Glomerular endothelial cell (primary cell): Measurements from ENCODE around the gene CLDN16. TPM values are rescaled to one million over a fixed set of nuclear protein-coding genes. Genes with fewer than 3 reads are reported as not detected.

Source experiments
- DNase-seq: peaks from one replicate; pipeline ENCODE4 v3.0.0-alpha.2; 2011; ENCODE audit warnings: low read depth, low spot score; ENCODE audit errors: extremely low read depth
- total RNA-seq: library from RNA; depleted of rRNA; stranded (reverse); fragments of >200 nt; gene quantifications from 2 replicates; pipeline ENCODE4 v1.2.3, GENCODE V29; 2015

CLDN16 gene, protein sequence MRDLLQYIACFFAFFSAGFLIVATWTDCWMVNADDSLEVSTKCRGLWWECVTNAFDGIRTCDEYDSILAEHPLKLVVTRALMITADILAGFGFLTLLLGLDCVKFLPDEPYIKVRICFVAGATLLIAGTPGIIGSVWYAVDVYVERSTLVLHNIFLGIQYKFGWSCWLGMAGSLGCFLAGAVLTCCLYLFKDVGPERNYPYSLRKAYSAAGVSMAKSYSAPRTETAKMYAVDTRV
- 0.06 and 2.5 TPM in 2 replicates for total RNA-seq

DNA sequence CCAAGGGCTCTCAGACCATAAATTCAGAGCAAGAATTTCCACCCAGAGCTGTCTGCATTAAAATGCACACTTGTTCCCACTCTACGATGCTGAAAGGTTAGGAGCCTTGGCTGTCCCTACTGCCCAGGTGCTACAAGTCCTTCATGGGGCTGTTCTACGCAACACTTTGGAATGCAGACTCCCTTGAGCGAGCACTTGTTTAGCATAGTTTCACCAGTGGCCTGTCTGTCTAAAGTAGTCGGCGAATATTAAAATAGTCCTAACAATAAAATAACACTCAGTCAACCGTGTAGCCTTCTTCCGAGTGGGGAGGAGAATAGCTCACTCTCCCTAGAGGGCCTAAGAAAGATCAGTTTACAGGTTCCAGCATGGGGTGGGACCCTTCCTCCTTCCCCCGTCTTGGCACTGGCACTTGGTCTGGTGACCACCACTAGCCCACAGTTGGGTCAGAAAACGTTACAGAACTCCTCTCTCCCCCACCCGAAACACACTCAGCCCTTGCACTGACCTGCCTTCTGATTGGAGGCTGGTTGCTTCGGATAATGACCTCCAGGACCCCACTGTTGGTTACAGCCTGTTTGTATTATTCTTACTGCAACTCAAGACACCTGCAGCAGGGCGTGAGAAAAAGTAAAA, at the start of gene CLDN16:
CLDN16 (plus strand) TSS at position 586 of the 636 bp plus-strand sequence. CDS start 167 bp downstream, outside the sequence.
- no peak for DNase-seq

DNA sequence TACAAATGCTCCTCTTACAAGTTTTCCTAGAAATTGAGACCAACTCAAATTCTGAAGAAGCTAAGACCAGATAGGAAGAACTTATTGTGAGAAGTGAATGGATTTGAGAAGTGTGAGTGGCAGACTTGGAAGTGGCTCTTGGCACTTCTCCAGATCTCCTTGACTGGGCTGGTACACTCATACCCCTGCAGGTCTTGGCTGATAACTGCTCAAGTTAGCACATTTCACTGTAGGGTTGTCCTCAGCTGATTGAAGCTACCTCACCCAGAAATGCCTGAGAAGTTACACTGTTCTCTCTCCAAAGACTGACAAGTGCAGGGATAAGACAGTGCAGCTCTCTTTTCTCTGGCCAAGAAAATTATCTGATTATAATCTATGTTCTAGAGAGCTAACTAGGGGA, 49.2 kb upstream of the CLDN16 start:
- no peak for DNase-seq

DNA sequence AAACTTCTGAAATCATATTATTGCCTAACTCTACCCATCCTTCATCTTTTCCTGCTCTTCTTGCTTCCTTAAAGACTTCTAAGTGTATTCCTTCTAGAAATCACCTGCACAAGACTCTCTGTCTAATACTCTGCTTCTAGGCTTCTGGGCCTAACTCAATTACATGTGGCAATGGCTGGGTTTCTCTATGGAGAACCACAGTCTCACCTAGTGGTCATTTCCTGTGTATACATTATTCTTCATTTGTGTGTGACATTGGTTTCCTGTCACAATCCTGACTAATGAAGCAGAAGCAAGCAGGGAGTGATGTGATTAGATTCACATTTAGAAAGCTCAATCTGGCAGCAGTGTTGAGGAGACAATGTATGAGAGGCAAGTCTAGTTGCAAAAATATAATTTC, 48.8 kb upstream of the CLDN16 start:
- no peak for DNase-seq

DNA sequence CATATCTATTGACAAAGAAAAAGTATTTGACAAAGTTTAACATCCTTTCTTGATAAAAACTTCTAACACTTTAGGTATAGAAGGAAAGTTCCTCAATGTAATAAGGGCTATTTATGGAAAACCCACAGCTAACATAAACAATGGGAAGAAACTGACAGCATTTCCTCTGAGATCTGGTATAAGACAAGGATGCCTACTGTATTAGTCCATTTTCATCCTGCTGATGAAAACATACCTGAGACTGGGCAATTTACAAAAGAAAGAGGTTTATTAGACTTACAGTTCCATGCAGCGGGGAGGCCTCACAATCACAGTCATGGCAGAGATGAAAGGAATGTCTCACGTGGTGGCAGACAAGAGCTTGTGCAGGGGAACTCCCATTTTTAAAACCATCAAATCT, 47.9 kb upstream of the CLDN16 start:
- DNase-seq = no peak

DNA sequence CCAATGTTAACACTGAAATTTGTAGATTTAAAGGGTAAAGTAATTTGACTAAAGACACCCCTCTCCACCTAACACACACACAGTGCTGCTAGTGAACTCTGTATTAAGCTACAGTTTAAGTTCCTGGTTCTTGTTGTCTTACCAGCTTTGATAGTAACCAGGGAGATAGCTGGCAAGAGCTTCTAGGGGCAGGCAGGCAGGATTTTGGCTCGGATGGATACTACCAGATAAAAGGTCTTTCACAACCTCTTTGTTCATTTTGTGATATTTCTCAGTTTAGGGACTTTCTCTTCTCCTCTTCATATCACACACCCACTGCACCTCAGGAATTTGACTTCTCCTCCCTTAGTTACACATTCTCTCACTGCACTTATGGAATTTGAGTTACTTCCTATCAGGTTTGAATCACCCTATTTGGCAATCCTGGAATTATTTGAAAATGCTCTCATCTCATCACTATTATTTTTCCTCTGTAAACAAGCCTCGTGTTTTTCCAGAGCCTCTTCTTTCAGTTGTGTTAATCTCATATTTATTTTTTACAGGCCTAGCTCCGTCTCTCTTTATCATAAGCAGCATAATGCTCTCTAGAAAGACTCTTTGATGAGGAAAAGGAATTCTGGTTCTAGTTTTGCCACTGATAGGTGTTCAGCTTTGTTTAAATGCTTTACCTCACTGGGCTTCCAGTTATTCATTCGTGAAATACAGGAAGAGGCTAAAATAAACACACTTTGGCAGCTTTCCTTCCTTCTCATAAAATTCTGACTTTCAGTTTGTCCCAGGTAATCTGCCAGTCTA, 42.7 kb upstream of the CLDN16 start:
- peak; percentile 69 for DNase-seq

DNA sequence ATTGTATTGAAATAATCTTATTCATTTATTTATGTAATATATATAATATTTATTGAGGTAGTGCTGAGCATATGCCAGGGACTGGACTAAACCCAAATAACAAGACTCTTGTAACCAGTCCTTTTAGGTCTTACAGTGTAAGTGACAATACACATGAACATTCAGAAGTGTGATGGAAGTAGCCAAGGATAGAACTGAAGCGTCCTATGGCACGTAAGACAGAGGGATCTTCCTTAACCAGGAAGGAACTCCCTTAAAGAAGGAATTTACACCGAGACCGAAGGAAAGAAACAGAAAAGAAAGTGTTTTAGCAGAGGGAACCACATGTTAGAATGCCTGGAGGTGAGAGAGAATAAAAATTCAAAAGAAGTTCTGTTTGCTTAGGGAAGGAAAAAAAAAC, 42.1 kb upstream of the CLDN16 start:
- no peak for DNase-seq

DNA sequence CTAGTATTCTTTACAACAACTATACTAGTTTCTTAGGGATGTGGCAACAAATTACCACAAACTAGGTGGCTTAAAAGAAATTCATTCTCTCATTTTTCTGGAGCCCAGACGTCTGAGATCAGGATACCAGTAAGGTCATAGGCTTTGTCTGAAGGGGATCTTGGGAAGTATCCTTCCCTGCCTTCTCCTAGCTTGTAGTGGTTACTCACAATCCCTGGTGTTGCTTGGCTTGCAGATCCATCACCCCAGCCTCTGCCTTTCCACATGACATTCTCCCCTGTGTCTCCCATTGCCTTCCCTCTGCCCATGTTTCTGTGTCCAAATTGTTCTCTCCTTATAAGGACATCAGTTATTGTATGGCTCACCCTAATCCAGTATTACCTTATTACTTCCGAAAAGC, 41.4 kb upstream of the CLDN16 start:
- no peak for DNase-seq

DNA sequence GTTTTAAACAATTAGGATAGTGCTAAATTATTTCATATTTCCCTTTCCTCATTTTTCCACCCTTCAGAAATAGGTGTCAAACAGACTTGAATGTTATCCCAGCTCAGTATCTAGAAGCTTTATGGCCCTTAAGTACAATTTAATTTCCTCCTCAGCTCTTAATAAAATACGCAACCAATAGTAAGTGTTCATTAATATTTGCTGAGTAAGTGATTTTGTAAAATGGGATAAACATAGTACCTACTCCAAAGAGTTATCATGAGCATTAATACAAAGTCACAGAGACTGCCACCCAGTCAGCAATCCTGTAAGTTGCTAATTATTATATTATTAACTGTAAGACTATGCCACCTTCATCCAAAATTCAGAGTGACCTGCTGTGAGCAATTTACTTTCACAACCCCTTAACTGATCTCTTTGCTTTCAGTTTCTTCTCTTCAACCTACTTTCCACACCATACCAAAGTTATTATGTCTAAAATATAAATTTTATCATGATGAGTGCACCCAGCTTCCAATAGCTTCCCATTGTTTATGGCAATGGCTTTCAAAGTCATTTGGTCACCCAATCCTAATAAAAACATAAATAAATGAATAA, 35.0 kb upstream of the CLDN16 start:
- DNase-seq = no peak

DNA sequence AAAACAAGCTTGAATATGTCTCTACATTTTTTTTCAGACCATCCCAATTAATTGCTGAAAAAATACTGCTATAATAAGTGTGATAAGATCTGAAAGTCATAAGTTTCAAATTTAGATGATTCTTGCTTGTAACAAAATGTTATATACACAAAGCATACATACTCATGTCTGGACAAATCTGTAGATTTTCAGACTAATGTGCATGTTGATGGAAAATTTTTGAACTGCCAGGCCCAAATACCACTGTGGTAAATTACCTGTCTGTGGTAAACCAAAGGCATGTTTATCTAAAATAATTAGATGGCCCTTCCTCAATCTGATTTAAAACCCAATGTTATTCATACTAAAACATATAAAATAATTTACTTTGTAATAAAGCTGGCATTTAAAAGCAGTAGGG, 31.7 kb upstream of the CLDN16 start:
- DNase-seq = no peak

DNA sequence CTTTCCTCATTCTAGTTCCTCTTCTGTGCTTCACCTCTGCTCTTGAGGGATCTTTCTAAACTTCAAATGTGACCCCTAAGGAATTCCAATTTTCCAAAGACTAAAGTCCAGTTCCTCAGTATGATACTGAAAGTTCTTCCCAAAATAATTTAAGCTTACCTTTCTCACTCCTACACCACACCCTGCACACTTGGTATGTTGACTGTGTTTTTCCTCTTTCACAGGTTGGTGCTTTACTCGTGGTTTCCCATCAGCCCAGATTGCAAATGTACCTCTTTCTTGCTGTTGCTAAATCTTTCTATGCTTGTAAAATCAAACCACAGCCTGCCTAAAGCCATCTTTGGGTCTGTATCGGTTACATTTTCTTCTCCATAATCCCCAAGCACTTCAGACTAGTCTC, 30.5 kb upstream of the CLDN16 start:
- no peak for DNase-seq

DNA sequence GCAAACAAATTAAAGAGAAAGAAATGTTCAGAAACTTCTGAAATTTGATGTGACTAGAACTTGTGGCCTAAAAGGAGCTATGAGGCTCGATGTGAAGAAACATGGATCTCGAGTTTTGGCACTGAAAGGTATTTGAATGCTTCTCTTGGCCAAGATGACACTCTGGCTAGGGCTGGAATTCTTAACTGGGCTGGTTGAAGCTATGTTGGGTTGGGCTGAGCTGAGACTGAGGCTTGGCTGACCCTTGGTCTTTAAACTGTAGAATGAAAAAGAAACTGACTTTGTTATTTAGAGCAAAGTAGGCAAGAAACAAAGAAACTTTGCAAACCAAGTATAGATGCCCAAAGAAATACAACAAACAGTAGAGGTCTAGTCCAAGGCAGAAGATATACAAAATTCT, 28.1 kb upstream of the CLDN16 start:
- DNase-seq = no peak

DNA sequence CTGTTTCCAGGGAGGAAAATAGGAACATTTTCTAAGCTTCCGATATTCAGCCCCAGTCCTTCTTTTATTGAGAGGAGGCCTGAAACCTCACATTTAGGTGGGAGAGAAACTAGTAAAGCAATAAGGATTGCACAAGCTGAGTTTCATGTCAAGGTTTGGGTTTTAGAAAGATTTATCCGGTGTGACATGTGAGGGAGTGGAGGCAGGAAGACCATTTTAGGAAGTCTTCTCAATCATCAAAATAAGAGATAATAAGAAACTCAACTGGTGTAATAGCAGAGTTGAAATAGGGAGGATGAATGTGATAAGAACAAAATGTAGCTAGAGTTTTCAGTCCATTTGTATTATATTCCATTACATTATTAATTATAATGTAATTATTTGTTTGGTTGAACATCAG, 27.7 kb upstream of the CLDN16 start:
- DNase-seq = no peak

DNA sequence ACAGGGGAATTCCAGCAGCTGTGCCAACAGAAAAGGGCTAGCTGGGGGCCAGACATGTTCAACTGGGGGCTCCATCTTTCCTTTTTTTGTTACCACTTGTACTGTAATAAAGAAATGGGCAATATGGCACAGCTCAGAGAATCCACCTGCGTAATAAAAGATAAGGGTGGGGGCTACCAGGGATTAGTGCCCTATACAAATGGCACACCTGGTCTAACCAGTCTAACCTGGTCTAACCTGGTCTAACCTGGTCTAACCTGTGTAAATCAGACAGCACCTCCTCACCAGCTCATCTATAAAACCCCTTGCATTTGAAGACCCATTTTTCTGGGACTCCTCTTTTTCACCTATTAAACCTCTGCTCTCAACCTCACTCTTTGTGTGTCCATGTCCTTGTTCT, 26.2 kb upstream of the CLDN16 start:
- DNase-seq = no peak

DNA sequence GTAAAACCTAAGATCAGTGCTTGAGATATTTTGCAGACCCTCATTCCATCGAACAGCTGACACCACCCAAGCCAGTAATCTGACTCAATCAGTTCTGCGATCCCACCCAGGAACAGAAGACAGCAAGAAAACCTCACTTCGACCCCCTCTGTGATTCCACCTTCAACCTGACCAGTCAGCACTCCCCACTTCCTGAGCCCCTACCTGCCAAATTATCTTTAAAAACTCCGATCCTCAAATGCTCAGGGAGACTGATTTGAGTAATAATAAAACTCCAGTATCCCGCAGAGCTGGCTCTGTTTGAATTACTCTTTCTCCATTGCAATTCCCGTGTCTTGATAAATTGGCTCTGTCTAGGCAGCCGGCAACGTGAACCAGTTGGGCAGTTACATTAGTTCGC, 25.7 kb upstream of the CLDN16 start:
- DNase-seq = no peak

DNA sequence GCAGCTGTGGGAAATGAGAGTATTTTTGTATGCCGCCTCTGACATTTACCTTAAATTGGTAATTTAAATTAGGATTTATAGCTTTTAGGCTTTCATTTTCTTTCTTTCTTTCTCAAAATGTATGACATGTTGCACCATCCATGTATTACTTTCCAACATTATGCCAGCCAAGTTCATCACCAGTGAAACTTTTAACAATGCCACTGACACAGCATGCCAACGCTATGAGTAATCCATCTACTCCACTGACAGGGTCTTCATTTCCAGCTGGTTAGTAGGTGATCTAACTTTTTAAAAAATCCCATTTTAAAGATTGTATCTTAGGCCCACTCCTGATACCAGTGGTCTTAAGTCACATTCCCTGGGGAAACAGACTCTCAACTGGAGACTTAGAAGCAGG, 21.8 kb upstream of the CLDN16 start:
- no peak for DNase-seq

DNA sequence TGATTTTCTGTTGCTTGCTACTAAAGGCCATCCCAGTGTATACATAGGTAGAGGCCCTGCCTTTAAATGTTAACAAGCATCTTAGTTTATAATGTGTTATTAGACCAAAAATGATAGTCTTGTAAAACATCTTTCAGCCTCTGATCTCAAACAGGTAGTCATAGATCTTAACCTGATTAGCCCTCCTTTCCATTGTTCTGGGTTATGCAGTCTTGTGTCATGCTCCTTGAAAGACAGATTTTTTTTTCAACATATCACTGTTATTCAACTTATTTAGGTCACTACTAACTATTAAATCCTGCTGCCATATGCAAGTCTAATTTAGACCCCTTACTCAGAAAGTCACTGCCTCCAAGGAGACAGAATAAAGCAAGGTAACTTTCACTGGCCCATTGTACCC, 19.1 kb upstream of the CLDN16 start:
- DNase-seq = no peak

DNA sequence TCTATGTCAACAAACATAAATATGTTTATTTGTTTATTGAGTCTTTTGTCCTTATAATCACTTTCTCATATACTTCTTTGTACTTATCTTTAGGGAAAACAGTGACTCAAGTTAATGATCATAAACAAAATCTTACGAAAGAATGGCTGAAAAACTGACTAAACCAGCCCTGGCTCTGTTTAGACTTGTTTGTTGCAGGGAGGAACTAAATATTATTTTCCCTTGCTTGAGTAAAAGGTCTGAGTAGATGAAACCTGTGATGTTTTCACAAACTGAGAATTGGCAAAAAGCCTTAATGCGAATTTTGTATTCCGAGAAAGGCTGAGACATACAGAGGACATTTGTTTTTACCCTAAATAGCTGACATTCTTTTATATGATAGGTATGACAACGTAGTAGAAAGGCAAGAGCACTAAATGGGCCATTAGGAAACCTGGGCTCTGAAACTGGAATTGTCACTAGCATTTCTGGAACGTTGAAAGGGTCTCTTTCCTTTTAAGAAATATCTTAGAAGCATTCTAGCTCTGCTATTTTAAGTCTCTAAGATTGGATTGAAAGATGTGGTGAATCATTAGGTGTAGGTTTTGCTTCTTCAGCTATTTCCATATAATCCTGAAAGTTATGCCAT, 18.2 kb upstream of the CLDN16 start:
- no peak for DNase-seq

DNA sequence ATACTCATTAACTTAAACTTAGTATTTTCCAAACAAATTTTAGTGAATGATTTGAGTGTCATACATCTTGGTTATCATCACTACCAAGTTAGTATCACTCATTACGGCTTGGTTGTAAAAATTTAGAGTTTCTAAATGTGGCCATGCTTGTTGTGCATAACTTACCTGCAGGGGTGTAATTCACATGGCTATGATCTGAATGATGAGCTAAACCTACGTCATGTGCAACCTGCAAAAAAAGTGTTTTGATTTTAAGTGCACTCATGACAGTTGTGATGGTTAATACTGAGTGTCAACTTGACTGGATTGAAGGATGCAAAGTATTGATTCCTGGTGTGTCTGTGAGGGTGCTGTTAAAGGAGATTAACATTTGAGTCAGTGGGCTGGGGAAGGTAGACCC, 17.6 kb upstream of the CLDN16 start:
- no peak for DNase-seq

DNA sequence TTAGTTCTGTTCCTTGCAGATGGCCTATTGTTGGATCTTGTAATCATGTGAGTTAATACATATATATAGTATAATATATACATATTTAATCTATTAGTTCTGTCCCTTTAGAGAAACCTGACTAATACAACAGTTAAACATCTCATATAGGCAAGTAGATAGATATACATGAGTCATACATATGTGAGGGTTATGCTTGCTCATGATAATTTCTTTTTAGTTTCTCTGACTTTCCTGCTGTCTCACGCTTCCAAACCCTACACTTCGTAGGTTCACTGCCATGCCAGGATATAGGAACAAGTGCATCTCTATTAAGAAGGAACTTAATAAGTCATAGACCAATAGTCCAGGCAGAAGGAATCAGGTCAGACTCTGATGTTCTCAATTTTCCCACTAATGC, 16.8 kb upstream of the CLDN16 start:
- no peak for DNase-seq

DNA sequence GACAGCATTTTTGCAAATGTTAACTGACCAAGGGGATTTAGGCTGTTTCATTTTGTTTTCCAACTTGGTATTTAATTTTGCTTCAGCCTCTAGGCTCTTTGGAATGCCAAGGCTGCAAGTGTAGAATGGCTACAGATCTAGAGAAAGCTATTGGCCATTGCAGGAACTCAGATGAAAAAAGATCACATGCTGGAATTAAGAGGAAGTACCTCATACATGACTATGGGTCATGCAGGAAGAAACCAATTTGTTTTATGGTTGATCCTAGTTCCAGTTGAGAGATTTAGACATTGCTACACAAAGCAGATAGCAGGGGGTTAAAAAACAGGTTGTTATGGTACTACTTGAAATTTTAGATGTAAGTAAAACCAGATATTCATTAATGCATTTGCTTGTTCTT, 12.7 kb upstream of the CLDN16 start:
- no peak for DNase-seq

DNA sequence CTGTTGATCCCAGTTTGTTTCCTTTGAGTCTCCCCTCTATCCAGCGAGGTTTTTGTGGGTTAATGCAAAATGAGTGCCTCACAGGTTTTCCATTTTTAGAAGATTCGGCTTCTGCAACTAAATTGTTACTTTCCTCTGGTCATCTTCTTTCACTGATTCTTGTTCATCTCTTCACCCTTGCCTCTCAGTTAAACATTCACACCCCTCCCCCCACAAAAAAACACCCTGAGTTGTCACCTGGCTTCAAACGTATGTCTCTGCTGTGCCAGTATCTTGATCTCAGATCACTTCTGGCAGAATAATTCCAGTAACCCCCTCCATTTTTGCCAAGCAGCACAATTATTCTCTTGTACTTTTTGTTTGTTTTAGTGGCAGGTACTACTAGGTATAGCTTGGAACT, 12.3 kb upstream of the CLDN16 start:
- no peak for DNase-seq
